Adipocyte (in vitro differentiated cells): ENCODE results near the gene SAG.
"Not testable (repeated sequence)": the region's sequence is repeated elsewhere in the genome, so short reads cannot be mapped to it uniquely, and the experiment has no call there.

Experiments
- DNase-seq: peaks from one replicate; pipeline ENCODE4 v3.0.0-alpha.2; 2015; ENCODE audit warnings: low read depth
- H3K27me3 ChIP-seq: replicated peaks from 2 replicates; pipeline ENCODE4 v1.7.0; 2013; ENCODE audit warnings: mild to moderate bottlenecking, low read length, moderate library complexity; ENCODE audit not compliant: control insufficient read depth, insufficient read depth
- H3K36me3 ChIP-seq: 2 replicates; pipeline ENCODE4 v1.7.0; 2013; ENCODE audit warnings: low read length, mild to moderate bottlenecking, moderate library complexity; ENCODE audit not compliant: control insufficient read depth, insufficient read depth, severe bottlenecking
- H3K4me1 ChIP-seq: 2 replicates; pipeline ENCODE4 v1.7.0; 2013; ENCODE audit warnings: mild to moderate bottlenecking, low read length, moderate library complexity; ENCODE audit not compliant: control insufficient read depth, insufficient read depth
- H3K4me3 ChIP-seq: 2 replicates; pipeline ENCODE4 v1.7.0; 2013; ENCODE audit warnings: mild to moderate bottlenecking, low read length, moderate library complexity
- H3K9ac ChIP-seq: 2 replicates; pipeline ENCODE4 v1.7.0; 2013; ENCODE audit warnings: mild to moderate bottlenecking, low read length, moderate library complexity
- H3K9me3 ChIP-seq: 2 replicates; pipeline ENCODE4 v1.7.0; 2013; ENCODE audit warnings: mild to moderate bottlenecking, low read length, moderate library complexity; ENCODE audit not compliant: control insufficient read depth

Gene SAG

DNA sequence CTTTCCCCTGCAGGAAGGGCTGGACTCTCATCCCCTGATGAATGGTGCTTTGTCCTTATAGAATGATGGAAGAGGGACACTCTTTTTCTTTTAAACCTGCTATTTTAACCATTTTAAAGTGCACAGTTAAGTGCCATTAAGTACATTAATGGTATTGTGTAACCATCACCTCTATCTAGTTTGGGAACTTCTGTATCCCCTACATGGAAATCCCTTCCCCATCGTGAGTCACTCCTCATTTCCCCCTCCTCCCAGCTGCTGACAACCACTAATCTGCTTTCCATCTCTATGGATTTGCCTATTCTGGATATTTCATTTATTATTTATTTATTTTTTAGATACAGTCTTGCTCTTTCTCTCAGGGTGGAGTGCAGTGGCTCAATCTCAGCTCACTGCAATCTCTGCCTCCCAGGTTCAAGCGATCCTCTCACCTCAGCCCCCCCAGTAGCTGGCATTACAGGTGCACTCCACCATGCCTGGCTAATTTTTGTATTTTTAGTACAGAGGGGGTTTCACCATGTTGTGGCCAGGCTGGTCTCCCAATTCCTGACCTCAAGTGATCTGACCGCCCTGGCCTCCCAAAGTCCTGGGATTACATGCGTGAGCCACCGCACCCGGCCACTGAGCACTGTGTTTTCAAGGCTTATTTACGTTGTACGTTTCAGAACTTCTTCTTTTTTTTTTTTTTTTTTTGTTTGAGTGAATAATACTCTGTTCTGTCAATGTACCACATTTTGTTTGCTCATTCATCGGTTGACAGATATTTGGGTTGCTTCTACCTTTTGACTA, 62.5 kb downstream of the SAG start:
- Histone ChIP-seq H3K4me3 (no peak overlapping the region), H3K9me3 (no peaks in the 10 kb centered on the region), H3K36me3 (no peaks in the 10 kb centered on the region), H3K27me3 (no peaks in the 10 kb centered on the region), H3K9ac (no peak overlapping the region), H3K4me1 (no peaks in the 10 kb centered on the region)
- DNase-seq, result no peak

DNA sequence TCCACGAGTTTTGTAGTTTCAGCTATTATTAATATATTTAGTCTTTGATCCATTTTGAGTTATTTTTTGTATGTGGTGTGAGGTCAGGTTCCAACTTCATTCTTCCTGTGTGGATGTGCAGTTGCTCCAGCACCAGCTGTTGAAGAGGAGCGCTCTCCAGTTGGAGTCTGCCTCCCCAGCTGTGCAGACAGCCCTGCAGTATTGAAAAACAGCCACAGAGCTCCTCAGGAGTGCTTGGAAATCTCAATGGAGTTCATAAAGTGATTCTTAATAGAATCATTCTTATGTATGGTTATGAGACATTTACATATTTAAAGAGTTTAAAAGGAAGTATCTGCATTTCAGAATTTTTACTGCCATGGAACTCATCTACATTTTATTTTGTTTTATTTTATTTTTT, 64.0 kb downstream of the SAG start:
- no peaks in the 10 kb centered on the region for H3K27me3 ChIP-seq
- H3K36me3 ChIP-seq, result no peaks in the 10 kb centered on the region
- no peak overlapping the region for H3K4me3 ChIP-seq
- no peak overlapping the region for H3K9ac ChIP-seq
- H3K9me3 ChIP-seq, result no peaks in the 10 kb centered on the region
- H3K4me1 ChIP-seq, result no peaks in the 10 kb centered on the region
- DNase-seq, result no peak

DNA sequence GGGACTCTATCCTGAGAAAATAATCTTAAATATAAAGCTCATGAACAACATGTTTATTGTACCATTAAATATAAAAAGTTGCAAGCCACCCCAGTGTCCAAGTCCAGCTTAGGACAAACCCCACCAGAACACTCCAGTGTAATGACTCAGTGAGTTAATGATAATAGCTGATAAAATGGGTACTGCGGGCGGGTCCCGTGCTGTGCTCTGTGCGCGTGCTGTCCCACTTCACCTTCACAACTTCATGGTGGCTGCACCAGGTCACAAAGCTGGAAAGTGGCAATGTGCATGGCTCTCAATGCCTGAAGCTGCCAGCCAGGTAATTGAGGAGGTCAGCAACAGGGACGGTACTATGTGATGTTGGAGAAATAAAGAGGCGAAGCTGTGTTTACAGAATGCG, 65.2 kb downstream of the SAG start:
- Histone ChIP-seq H3K9ac (no peak overlapping the region), H3K4me1 (no peaks in the 10 kb centered on the region), H3K4me3 (no peak overlapping the region), H3K36me3 (no peaks in the 10 kb centered on the region), H3K9me3 (no peaks in the 10 kb centered on the region), H3K27me3 (no peaks in the 10 kb centered on the region)
- no peak for DNase-seq

- no peak for DNase-seq
Measured at GRCh38 chr2:233373316-233373715, 65.7 kb downstream of the SAG start.

DNA sequence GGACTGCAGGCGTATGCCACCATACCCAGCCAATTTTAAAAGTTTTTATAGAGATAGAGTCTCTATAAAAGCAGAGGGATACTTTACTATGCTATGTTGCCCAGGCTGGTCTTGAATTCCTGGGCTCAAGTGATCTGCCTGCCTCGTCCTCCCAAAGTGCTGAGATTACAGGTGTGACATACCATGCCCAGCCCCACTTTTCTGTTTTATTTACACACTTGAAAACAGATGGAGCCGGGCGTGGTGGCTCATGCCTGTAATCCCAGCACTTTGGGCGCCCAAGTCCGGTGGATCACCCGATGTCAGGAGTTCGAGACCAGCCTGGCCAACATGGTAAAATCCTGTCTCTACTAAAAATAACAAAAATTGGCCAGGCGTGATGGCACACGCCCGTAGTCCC, 67.2 kb downstream of the SAG start:
- DNase-seq, H3K27me3 ChIP-seq, H3K36me3 ChIP-seq, H3K4me1 ChIP-seq, H3K4me3 ChIP-seq, H3K9me3 ChIP-seq, H3K9ac ChIP-seq: not testable (repeated sequence)

More at GRCh38 chr2:233373316-233373715, 65.7 kb downstream of the SAG start:
- Histone ChIP-seq H3K27me3 (no peaks in the 10 kb centered on the region), H3K9ac (no peak overlapping the region), H3K4me1 (no peaks in the 10 kb centered on the region), H3K9me3 (no peaks in the 10 kb centered on the region), H3K4me3 (no peak overlapping the region), H3K36me3 (no peaks in the 10 kb centered on the region)

DNA sequence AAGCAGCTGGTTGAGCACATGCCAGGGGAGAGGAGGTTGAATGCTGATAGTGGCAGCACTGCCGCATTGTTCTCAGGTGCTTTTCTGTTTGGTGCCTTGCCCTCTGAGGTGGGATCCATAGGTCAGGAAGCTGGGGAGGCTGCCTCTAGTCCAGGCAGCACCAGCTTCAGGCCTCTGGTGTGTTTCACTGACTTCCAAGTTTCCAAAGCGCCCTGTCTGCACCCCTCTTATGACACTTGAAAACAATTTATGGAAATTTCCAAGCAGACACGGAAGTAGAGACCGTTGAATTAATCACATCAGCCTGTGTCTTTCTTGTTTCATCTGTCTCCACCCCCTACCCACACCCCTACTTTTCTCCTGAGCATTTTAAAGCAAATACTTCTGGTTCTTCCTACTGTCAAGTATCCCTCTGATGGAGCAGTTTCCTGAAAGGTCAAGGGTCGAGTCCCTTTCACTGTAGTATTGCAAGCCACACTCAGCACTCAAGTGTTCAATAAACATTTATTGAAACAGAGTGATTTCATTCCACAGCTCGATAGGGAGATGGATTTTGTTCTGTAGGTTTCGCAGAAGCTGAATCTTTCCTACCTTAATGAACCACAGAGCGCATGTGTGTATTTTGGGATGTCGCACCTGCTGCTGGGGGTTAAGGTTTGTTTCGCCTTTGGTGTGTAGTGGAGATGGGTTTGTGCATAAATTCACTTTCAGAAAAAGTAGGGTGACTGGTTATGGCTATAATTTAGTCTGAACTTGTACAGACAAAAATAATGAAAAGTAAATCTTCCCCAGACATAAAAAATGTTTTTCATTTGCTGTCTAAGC, 68.1 kb downstream of the SAG start:
- Histone ChIP-seq H3K9me3 (no peaks in the 10 kb centered on the region), H3K4me3 (no peak overlapping the region), H3K27me3 (no peaks in the 10 kb centered on the region), H3K36me3 (no peaks in the 10 kb centered on the region), H3K4me1 (no peaks in the 10 kb centered on the region), H3K9ac (no peak overlapping the region)
- DNase-seq, result no peak

DNA sequence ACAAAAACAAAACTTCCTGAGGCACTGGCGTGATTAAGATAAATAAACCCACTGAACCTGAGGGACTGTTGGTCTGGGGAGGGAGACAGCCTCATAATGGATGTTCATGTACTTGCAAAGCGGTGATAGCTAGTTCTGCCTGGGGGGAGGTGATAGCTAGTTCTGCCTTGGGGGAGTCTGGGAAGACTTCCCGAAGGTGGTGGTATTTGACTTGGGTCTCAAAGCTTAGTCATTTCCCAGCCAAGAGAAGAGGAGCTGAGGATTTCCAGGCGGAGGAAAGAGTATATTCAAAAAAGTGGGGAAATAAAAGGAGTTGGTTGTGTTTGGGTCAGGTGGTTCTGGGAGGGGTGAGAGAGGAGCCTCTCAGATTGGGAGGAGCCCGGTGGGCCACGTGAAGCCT, 71.4 kb downstream of the SAG start:
- H3K4me1 ChIP-seq, result peaks cover 2% of the 10 kb centered on the region
- H3K36me3 ChIP-seq, result no peaks in the 10 kb centered on the region
- DNase-seq, result no peak
- H3K4me3 ChIP-seq, result no peak overlapping the region
- H3K9ac ChIP-seq, result no peak overlapping the region
- H3K27me3 ChIP-seq, result no peaks in the 10 kb centered on the region
- H3K9me3 ChIP-seq, result no peaks in the 10 kb centered on the region

DNA sequence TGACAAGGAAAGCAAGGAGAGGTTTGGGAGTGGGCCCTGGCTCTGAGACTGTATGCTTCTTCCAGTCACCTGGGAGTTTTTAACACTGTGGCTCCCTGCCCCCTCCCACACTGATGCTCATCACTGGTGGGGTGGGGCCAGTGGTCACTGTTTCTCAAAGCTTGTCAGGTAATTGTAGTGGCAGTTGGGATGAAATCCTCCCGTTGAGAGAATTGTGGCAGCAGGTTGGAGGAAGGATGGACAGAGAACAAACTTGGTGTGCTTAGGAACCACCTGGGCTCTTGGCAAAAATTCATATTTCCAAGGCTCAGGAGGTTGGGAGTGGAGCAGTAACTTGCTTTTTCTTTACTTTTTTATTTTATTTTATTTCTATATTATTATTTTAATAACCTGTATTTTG, 71.8 kb downstream of the SAG start:
- Histone ChIP-seq H3K4me3 (no peak overlapping the region), H3K27me3 (no peaks in the 10 kb centered on the region), H3K9ac (no peak overlapping the region), H3K36me3 (no peaks in the 10 kb centered on the region), H3K4me1 (peaks cover 2% of the 10 kb centered on the region), H3K9me3 (no peaks in the 10 kb centered on the region)
- no peak for DNase-seq

- no peak for DNase-seq
- H3K4me3 ChIP-seq, result no peak overlapping the region
- H3K9ac ChIP-seq, result no peak overlapping the region
- no peaks in the 10 kb centered on the region for H3K36me3 ChIP-seq
- peaks cover 2% of the 10 kb centered on the region for H3K4me1 ChIP-seq
- H3K27me3 ChIP-seq, result no peaks in the 10 kb centered on the region
- H3K9me3 ChIP-seq, result no peaks in the 10 kb centered on the region
Measured at GRCh38 chr2:233380132-233380895, 72.7 kb downstream of the SAG start.

- H3K27me3 ChIP-seq, result no peaks in the 10 kb centered on the region
- no peak overlapping the region for H3K4me3 ChIP-seq
- H3K36me3 ChIP-seq, result no peaks in the 10 kb centered on the region
- no peak for DNase-seq
- H3K9me3 ChIP-seq, result no peaks in the 10 kb centered on the region
- H3K4me1 ChIP-seq, result peaks cover 3% of the 10 kb centered on the region
- H3K9ac ChIP-seq, result no peak overlapping the region
Measured at GRCh38 chr2:233380995-233381637, 73.5 kb downstream of the SAG start.

GRCh38 chr2:233381638-233381995, 74.0 kb downstream of the SAG start:
- Histone ChIP-seq H3K9ac (no peak overlapping the region), H3K9me3 (no peaks in the 10 kb centered on the region), H3K36me3 (no peaks in the 10 kb centered on the region), H3K4me1 (peaks cover 8% of the 10 kb centered on the region), H3K27me3 (no peaks in the 10 kb centered on the region), H3K4me3 (no peak overlapping the region)
- DNase-seq, result no peak
